Measurements from ENCODE around the gene RPRML.
A peak's percentile ranks its signal among the peaks of the same experiment; 100 is the strongest.
"Not testable (repeated sequence)": the region's sequence is repeated elsewhere in the genome, so short reads cannot be mapped to it uniquely, and the experiment has no call there.

Gene RPRML

GRCh38 chr17:46979147-46979863, at the start of gene RPRML:
RPRML (minus strand) TSS chr17:46979253; CDS start chr17:46979007, 246 bp downstream.
- no peak within 1 kb of the TSS for H3K27ac ChIP-seq (ENCODE audit: low read length)
- H3K36me3 ChIP-seq (replicated peaks; ENCODE audit: insufficient read depth, low read length) = no peaks in the 10 kb centered on the region
- H3K9me2 ChIP-seq (replicated peaks; ENCODE audit: insufficient read depth, low read length) = no peaks in the 10 kb centered on the region
- no peaks in the 10 kb centered on the region for H3F3A ChIP-seq (ENCODE audit: insufficient read depth, low read length)
- no peaks in the 10 kb centered on the region for H4K20me1 ChIP-seq (ENCODE audit: insufficient read depth, low read length)
- peak within 1 kb of the TSS; percentile 60 for H3K4me3 ChIP-seq (ENCODE audit: low read length)
- no peaks in the 10 kb centered on the region for H3K79me2 ChIP-seq (ENCODE audit: low read length)
- peak; percentile 18 for DNase-seq
- H2AFZ ChIP-seq (ENCODE audit: low read length) = peak within 1 kb of the TSS; percentile 39; the same call in 1 of the 2 replicates
- H3K9ac ChIP-seq (ENCODE audit: low read length) = no peak within 1 kb of the TSS
- no peaks in the 10 kb centered on the region for H3K4me1 ChIP-seq (ENCODE audit: low read length)
- TF ChIP-seq EZH2 (optimal IDR thresholded peaks at IDR 0.05; ENCODE audit: low read depth, low read length) = no peak
- TF ChIP-seq EZH2phosphoT487 (IDR thresholded peaks at IDR 0.05; ENCODE audit: low read length) = no peak
- no peak for TF ChIP-seq CTCF (IDR thresholded peaks at IDR 0.05; ENCODE audit: low read length)
- H3K27me3 ChIP-seq (replicated peaks; ENCODE audit: insufficient read depth, low read length) = peaks cover 17% of the 10 kb centered on the region
- H3K9me3 ChIP-seq (replicated peaks; ENCODE audit: insufficient read depth, low read length) = no peaks in the 10 kb centered on the region
- H3K4me2 ChIP-seq (ENCODE audit: low read depth, low read length) = peak within 1 kb of the TSS; percentile 89

- not testable (repeated sequence) for H3K4me3 ChIP-seq (ENCODE audit: low read length); H3K27ac ChIP-seq (ENCODE audit: low read length); H3K79me2 ChIP-seq (ENCODE audit: low read length); H3K36me3 ChIP-seq (replicated peaks; ENCODE audit: insufficient read depth, low read length); H3K9me2 ChIP-seq (replicated peaks; ENCODE audit: insufficient read depth, low read length); H3K9me3 ChIP-seq (replicated peaks; ENCODE audit: insufficient read depth, low read length); H3F3A ChIP-seq (ENCODE audit: insufficient read depth, low read length); H3K9ac ChIP-seq (ENCODE audit: low read length); H3K4me1 ChIP-seq (ENCODE audit: low read length); H3K4me2 ChIP-seq (ENCODE audit: low read depth, low read length); H3K27me3 ChIP-seq (replicated peaks; ENCODE audit: insufficient read depth, low read length); DNase-seq; H4K20me1 ChIP-seq (ENCODE audit: insufficient read depth, low read length); H2AFZ ChIP-seq (ENCODE audit: low read length)
These were observed 37.9 kb upstream of the RPRML start for GRCh38 chr17:47016966-47017365.

GRCh38 chr17:47013341-47013740, 34.3 kb upstream of the RPRML start:
- Histone ChIP-seq H3K27ac (ENCODE audit: low read length) (no peak overlapping the region), H3K79me2 (ENCODE audit: low read length) (no peaks in the 10 kb centered on the region), H2AFZ (ENCODE audit: low read length) (no peak overlapping the region), H3F3A (ENCODE audit: insufficient read depth, low read length) (no peaks in the 10 kb centered on the region), H3K4me2 (ENCODE audit: low read depth, low read length) (no peak overlapping the region), H3K9me2 (replicated peaks; ENCODE audit: insufficient read depth, low read length) (no peaks in the 10 kb centered on the region), H4K20me1 (ENCODE audit: insufficient read depth, low read length) (no peaks in the 10 kb centered on the region), H3K4me3 (ENCODE audit: low read length) (no peak overlapping the region), H3K9me3 (replicated peaks; ENCODE audit: insufficient read depth, low read length) (no peaks in the 10 kb centered on the region), H3K36me3 (replicated peaks; ENCODE audit: insufficient read depth, low read length) (no peaks in the 10 kb centered on the region), H3K4me1 (ENCODE audit: low read length) (no peaks in the 10 kb centered on the region), H3K9ac (ENCODE audit: low read length) (no peak overlapping the region), H3K27me3 (replicated peaks; ENCODE audit: insufficient read depth, low read length) (no peaks in the 10 kb centered on the region)
- TF ChIP-seq EZH2phosphoT487 (IDR thresholded peaks at IDR 0.05; ENCODE audit: low read length) (no peak), CTCF (IDR thresholded peaks at IDR 0.05; ENCODE audit: low read length) (no peak), EZH2 (optimal IDR thresholded peaks at IDR 0.05; ENCODE audit: low read depth, low read length) (no peak)
- DNase-seq = no peak

- H3K4me2 ChIP-seq (ENCODE audit: low read depth, low read length) = no peak overlapping the region
- H3K9me2 ChIP-seq (replicated peaks; ENCODE audit: insufficient read depth, low read length) = no peaks in the 10 kb centered on the region
- no peaks in the 10 kb centered on the region for H3K79me2 ChIP-seq (ENCODE audit: low read length)
- H3K9ac ChIP-seq (ENCODE audit: low read length) = no peak overlapping the region
- H3K4me1 ChIP-seq (ENCODE audit: low read length) = no peaks in the 10 kb centered on the region
- DNase-seq = no peak
- H3K27ac ChIP-seq (ENCODE audit: low read length) = no peak overlapping the region
- no peaks in the 10 kb centered on the region for H3F3A ChIP-seq (ENCODE audit: insufficient read depth, low read length)
- no peak overlapping the region for H3K4me3 ChIP-seq (ENCODE audit: low read length)
- no peaks in the 10 kb centered on the region for H3K9me3 ChIP-seq (replicated peaks; ENCODE audit: insufficient read depth, low read length)
- no peaks in the 10 kb centered on the region for H3K27me3 ChIP-seq (replicated peaks; ENCODE audit: insufficient read depth, low read length)
- no peaks in the 10 kb centered on the region for H3K36me3 ChIP-seq (replicated peaks; ENCODE audit: insufficient read depth, low read length)
- TF ChIP-seq EZH2phosphoT487 (IDR thresholded peaks at IDR 0.05; ENCODE audit: low read length) = no peak
- TF ChIP-seq CTCF (IDR thresholded peaks at IDR 0.05; ENCODE audit: low read length) = no peak
- TF ChIP-seq EZH2 (optimal IDR thresholded peaks at IDR 0.05; ENCODE audit: low read depth, low read length) = no peak
- H4K20me1 ChIP-seq (ENCODE audit: insufficient read depth, low read length) = no peaks in the 10 kb centered on the region
- H2AFZ ChIP-seq (ENCODE audit: low read length) = no peak overlapping the region
These were observed 33.4 kb upstream of the RPRML start for GRCh38 chr17:47012457-47012856.
